ENCODE data around the gene RIPOR3.

RIPOR3 gene

DNA sequence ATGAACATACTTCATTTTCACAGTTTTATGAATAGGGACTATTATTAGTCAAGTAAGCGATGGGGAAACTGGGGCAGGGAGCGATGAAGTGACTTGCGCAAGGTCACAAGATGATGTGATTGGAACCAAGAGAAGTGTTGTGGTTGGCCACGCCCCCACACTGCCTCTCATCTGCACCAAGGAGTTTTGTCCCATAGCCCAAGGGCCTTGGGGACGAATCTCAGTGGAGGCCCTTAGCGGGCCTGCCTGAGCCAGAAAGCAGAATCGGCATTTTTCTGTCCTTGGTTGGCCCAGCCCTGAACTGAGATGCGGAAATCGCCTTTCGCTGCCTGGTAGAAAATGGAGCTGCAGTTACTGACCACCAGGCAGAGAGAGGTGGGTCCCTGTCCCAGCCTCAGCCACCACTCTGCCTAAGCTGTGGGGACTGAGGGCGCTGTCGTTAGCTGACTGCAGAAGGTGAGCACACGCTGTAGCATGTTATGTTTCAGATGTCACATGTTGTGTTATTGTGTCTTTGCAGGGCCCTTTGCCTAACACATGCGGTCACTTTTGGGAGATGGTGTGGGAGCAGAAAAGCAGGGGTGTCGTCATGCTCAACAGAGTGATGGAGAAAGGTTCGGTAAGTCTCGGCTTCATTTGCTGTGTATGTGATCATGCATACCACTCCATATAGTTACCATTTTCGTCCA is 123.3 kb downstream of the RIPOR3 start:
- peak; percentile 84 for DNase-seq

DNA sequence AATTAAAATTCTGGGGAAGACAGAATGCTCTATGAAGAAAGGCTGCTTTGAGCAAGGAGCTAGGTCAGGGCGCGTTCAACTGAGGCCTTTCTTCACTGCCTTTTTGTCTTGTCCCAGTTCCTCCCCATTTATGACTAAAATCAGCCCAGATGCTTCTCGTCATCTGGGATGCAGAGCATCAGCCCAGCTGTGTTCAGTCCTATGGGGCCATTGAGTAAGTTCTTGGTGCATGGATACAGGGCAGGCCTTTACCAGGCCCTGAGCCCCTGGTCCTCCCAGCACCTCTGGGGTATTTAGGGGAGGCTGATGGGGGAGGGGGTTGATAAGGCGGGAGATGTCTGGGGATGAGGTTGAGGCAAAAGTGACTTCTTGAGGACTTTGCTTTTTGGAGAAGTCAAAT is 125.5 kb downstream of the RIPOR3 start:
- no peak for DNase-seq

DNA sequence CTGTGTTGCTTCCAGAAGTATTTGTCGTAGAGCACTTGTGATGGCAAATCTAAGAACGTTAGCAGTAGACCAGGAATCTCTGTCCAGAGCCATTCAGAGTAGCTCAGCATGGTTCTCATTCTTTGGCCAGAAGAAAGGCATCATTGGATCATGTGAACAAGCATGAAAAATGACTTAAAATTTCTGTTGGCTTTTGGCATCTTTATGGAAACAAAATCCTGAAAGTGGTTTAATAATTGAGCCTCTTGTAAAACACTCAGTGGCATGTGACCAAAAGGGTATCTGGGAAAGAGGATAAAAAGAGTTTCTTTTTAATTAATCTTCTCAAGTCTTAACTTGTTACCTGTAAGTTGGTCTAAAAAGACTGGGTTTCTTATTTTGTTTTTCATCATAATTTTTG is 126.0 kb downstream of the RIPOR3 start:
- DNase-seq, result no peak

DNA sequence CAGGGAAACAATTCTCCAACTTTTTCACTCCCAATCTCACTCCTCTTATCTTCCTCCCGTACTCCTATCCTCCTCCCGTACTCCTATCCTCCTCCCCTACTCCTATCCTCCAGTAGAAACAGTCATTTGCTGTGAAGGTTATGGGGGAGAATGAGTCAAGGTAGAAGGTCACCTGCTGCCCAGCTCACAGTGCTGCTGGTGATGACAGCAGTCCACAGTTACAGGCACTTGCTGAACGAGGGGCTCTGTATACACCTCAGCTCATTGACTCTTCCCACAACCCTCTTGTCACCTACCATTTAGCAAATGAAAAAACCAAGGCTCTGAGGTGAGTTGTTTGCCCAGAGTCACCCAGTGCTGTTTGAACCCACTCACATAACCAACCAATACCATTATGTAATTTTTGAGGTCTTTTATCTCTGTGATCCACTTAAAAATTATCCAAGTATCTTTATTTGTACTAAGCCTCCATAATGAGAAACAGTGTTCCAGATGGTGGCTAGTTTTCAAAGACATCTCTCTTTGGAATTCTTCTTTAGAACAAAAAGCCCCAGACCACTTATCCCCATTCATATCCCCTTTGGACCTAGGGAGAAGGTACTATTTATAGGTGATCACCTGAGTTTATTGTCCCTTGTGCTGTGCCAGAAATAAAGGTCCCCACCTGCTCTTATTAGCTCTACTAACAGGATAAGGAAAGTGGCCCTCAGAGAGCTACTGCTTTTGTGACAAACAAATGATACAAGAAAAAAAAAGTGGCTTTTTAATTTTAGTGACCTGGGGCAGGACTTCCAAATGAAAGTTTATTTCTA is 128.0 kb downstream of the RIPOR3 start:
- DNase-seq, result no peak

DNA sequence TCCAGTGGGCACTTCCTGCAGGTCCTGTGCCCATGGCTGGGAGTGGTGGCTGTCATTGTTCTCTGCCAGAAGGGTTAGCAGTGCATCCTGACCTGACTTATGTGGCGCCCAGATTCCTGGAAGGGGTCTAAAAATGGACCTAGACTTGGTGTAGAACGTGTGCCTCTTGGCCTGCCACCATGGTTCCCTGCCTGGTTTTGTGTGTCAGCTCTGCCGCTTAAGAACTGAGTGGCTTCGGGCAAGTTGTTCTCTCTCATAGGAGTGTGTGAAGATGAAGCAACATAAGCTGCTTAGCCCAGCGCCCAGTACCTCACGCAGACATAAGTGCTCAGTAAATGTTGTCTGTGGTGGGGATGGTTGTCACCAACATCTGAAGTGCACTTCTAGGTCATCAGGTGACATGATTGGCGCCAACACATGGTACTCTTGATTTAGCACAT is 129.1 kb downstream of the RIPOR3 start:
- no peak for DNase-seq

DNA sequence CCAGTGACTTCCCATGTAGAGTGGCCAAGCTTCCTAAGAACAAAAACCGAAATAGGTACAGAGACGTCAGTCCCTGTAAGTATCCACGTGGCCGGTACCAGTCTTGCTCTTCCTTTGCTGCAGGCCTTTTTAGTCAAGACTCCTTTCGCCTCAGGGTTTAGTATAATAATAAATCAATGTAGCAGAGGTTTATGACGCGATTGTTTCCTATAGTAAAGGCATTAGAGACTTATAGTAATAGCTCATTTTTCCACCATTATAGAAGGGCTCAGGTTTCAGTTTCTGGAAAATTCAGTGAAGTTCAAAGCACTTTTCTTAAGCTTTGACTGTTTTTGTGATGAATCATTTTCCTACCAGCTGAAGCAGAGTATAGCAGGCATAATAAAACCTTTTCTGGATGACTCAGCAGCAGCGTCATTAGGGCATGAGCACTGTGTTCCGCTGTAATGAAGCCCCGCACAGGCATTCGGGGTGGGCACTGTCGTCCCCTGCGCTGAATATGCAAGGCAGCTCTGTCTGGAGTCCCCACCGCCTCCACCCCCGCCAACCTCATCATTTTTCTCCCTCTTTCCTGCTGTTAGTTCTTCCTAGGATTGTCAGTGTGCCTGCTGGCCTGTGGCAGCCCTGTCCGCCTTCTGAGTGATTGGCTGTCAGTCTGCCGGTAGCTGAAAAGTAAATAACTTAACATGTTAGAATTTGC is 129.8 kb downstream of the RIPOR3 start:
- no peak for DNase-seq

DNA sequence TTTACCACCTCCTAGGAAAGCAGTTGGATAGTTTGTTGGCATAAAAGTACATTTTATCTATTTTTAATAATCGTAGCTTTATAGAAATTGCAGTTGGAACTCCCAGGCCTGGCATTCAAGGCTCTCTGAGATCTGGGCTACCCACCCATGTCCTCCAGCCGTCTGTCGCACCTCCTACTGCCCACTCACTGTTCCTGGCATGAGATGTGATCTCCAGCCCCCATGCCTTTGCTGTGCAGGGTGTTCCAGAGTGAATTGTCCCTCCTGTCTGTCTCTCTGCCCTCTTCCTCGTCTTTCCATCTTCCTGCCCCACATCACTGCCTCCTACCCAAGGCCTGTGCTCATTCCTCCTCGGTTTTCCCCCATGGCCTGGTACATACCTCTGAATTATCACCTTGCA is 130.5 kb downstream of the RIPOR3 start:
- DNase-seq, result no peak

DNA sequence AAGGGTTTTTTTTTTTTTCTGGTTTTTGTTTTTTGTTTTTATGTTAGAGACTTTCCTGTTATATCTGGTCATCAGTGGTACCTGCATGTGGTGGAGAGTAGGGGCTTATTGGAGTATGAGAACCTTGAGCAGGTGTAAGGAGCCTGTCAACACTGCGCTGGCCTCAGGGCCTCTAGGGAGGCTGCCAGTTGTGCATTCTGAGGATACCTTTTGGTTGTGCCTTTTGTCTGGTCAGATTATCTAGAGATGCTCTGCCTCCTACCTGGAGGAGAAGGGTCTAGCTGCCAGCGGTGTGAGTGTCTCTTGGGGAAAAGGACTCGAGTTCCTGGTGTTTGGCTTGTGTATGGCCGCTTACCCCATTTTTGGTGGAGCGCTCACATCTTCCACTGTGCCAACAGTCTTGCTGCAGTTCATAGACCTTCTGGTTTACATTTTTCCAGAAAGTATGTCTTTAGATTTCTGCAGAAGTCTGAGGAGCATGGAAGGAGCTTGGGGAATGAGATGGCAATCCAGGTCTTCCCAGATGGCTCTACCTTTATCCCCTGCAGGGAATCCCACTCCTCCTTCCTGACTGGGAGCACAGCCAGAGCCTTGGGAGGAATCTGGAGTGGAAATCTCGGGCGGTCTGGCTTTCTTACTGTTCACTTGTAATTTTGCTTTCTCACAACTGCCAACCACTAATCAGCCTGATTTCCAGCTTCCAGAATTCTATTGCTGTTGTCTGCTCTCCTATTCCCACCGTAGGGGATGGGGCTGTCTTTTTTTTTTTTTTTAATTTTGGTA is 131.3 kb downstream of the RIPOR3 start:
- no peak for DNase-seq

DNA sequence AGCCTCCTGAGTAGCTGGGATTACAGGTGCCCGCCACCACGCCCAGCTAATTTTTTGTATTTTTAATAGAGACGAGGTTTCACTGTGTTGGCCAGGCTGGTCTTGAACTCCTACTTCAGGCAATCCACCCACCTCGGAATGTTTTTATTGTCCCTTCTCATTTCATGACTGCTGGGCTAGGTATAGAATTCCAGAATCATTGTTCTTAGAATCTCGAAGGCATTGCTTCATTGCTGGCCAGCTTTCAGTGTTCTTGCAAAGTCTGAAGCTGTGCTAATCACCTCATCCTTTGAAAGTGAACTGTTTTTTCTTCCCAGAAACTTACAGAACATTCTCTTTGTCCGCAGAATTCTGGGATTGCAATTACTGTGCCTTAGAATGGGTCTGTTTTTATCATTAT is 132.2 kb downstream of the RIPOR3 start:
- DNase-seq, result no peak

DNA sequence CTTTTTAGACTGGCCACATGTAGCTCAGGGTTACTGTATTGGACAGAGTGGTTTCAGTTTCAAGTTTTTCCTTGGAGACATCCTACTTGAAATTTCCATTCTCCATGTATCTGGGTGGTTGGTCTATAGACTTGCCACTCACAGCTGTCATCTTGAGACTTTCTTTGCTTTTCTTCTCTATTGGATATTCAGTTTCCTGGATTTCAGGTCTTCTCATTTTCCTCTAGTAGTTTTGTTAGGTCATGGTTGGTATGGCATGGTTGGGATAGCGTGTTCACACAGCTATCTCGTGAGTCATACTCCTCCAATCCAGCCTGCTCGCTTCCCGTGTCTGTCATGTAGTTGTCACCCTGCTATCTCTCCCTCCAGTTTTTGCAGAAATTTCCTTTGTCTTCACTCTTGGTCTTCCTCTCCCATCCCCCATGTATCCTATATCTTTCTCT is 132.8 kb downstream of the RIPOR3 start:
- no peak for DNase-seq

DNA sequence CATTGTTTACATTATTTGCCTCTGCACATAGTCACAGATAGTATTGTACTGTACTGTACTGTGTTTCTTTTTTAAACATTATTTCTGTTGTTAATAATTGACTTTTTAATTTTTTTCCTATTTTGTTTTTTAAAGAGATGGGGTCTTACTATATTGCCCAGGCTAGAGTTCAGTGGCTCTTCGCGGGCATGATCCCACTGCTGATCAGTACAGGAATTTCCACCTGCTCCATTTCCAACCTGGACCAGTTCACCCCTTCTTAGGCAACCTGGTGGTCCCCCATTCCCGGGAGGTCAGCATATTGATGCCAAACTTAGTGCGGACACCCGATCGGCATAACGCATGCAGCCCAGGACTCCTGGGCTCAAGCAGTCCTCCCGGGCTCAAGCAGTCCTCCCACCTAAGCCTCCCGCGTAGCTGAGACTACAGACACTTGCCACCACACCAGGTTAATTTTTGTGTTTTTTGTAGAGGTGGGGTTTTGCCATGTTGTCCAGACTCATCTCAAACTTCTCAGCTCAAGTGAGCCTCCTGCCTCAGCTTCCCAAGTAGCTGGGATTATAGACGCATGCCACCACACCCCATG is 133.7 kb downstream of the RIPOR3 start:
- DNase-seq, result no peak

DNA sequence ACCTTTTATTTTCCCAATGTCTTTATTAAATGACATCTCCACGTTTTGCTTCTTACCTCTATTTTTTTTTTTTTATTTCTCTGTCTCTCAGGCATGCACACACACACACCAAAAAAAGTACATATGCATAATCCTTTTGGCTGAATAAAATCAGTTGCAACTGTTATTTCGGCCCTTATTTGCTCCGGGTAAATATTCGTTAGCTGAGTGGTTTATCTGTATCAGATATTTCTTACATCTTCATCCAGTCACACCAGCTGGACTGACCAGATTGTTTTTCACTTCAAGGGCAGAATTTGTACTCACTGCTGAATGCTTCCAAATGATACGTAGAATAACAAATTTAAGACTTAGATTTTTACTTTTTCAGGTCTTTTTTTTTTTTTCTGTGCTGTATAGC is 135.7 kb downstream of the RIPOR3 start:
- DNase-seq, result no peak

DNA sequence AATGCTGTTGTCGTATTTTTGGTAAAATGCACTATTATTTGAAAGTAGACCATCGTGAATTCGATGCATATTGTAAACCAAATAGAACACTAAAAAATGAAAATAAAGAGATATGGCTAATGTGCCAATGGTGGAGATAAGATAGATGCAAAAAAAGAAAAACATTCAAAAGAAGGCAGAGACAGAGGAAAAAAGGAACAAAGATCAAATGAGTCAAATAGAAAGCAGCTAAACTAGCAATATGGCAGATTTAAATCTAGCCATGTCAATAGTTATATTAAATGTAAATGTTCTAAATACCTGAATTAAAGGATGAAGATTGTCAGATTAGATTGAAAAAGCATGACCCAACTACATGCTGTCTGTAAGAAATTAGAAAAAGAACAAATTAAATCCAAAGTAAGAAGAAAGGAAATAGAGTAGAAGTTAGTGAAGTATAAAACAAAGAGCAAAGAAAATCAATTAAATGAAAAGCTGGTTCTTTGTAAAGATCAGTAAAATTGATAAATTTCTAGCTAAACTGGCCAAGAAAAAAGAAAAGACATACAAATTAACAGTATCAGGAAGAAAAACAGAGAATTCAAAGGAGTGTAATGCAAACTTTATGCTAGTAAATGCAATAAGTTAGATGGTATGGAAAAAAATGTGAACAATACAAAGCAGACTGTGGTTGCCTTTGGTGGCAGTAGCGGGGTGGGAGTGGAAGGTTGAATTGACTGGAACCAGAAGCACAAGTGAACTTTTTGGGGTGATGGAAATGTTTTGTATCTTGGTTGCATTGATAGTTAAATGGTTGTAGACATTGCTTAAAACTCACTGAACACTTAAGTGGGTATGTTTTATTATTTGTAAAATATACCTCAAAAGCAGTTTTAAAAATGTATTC is 136.4 kb downstream of the RIPOR3 start:
- peak; percentile 32 for DNase-seq

DNA sequence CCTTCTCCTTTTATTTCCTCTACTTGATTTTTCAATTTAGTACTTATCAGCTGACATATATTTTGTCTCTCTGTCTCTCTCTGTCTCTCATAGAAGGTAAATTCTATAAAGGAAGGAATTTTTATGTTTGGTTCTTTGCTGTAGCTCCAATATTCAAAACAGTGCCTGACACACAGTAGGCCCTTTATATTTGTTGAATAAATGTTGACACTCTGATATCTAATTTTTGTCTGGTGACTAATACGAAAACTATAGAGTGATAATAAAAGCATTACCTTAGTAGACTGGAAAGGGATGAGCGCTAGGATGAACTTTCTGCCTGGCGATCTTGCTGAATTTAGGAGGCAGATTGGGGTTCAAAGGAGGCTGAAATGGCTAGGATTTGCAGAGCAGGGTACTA is 138.4 kb downstream of the RIPOR3 start:
- no peak for DNase-seq

DNA sequence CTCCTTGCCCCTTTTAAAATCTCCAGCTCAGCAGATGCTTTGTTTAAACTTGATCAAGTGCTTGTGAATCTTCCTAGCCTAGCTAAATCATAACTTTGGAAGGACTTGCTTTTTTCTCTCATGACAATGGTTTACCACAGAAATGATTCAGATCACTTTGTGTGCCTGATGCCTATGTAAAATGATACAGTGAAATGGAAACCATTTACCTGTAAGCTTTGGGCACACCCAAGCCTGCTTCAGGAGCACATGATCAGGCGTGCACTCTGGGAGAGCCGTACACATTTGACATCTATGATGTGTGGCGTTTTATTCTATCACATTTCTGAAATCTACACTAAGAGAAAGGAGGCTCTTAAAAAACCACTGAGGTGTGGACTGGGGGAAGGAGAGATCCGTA is 140.1 kb downstream of the RIPOR3 start:
- DNase-seq, result no peak

DNA sequence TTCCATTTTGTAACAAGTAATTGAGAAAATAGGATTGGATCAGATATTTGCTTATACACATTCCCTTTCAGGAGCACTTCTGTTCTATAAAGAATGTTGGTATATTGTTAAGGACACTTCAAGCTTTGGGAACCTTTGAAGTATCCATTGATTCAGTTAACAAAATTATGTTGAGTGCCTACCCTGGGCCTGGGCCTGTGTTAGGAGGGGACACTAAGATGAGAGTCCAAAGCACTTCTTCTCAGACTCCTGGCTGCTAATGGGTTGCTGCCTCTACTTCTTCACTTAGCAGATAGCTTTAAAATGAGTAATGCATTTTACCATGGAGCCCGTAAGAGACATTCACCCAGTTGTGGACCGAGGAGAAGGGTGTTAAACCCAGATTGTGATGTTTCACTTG is 140.8 kb downstream of the RIPOR3 start:
- no peak for DNase-seq

DNA sequence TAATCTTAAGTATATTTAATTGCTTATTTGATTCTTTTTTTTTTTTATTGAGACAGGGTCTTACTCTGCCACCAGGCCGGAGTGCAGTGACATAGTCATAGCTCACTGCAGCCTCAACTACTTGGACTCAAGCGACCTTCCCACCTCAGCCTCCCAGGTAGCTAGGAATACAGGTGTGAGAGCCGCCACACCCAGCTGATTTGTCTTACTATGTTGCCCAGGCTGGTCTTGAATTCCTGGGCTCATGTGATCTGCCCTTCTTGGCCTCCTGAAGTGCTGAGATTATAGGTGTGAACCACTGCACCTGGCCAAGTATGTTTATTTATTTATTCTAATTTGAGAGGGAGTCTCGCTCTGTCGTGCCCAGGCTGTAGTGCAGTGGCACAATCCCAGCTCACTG is 142.9 kb downstream of the RIPOR3 start:
- no peak for DNase-seq

DNA sequence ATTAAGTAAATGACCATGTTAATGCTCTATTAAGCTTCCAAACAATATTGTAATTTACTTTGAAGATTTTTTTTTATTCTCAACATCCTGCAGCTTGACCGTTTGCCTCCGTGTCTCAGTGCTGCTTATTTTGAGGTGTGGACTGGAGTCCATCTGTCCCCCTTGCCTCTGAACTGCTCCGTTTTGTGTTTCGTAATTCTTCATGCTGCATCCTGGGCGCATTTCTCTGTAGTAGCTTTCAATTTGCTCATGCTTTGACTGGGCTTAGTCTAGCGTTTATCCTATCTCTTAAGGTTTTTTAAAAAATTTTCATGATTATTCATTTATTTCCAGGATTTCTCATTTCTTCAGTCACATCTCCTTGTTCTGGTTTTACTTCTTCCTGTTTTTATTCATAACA is 143.4 kb downstream of the RIPOR3 start:
- no peak for DNase-seq

DNA sequence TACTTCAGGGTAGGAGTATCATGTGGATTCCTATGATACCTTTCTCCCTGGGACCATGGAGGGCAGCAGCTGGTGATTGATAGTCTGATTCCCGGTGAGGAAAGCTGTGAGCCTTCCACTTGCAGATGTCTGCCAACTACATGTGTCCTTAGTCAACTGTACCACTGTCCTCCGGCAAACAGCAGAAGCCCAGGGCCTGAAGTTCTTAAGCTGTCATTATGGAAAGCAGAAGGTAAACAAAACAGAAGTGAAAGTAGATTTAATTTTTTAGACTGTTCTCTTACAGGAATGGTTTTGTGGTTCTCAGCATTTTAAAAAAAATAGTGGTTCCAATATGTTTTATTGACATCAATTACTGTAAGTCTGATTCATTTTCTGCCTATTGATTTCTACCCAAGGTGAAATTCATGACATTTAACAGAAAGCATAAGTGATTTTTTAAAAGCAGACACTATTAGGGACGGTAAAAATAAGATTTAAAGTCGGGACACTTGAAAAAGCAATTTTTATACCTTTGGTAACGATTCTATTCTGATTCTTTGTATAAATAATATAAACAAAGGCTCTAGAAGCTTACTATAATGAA is 144.5 kb downstream of the RIPOR3 start:
- DNase-seq, result peak; percentile 65

DNA sequence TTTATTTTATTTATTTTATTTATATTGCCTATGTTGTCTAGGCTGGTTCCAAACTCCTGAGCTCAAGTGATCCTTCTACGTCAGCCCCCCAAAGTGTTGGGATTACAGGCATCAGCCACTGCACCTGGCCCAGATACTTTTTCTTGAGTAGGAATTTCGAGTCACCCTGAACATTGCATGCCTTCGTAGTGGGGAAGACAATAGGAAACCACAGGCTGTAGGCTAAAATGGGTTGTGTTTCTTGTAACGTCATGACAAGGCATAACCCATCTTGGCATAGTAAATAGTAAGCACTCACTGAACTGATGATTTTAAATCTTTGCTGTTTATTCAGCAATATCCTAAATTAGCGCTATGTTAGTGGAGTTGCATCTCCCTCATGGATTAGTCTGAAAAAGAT is 146.2 kb downstream of the RIPOR3 start:
- no peak for DNase-seq

DNA sequence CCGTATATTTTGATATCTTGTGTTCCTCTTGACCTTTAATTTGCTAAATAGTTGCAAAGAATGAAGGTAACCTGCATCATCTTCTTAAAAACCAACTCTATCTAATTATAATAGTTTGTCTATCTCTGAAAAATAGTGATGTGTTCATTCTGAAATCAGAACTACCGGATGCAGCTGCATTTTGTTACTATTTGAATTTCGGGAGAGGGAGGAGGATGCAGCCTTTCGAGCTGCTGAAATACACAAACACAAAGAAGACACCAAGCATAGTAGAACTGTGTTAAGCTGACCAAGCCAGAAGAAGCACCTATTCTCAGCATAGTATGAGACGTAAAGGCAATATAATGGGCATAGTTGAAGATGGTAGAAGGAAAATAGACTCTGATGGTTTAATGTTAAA is 148.0 kb downstream of the RIPOR3 start:
- DNase-seq, result no peak
